Measurements from ENCODE around the gene RPS15. TPM values are rescaled to one million over a fixed set of nuclear protein-coding genes. Genes with fewer than 3 reads are reported as not detected.
A peak's percentile ranks its signal among the peaks of the same experiment; 100 is the strongest.

Gene RPS15
- total and polyA plus RNA-seq, 9 of the 15 experiments (the other 6 are each of a cell fraction or from before 2014, with no cell fraction given) = 605 to 2,791 (median 957) TPM

GRCh38 chr19:1445185-1445931 is 7.2 kb downstream of the RPS15 start (continued):
- TF ChIP-seq ZBTB7A (IDR thresholded peaks at IDR 0.05; ENCODE audit: borderline replicate concordance, control insufficient read depth, low read depth, low read length) (peak; percentile 72), PRPF4 (IDR thresholded peaks at IDR 0.05; ENCODE audit: insufficient read depth, low read depth, low read length, poor library complexity, severe bottlenecking) (no peak), HDAC6 (IDR thresholded peaks at IDR 0.05; ENCODE audit: low read depth, low read length) (no peak), PRMT5 (CRISPR knock-in tag; IDR thresholded peaks at IDR 0.05) (no peak), KLF10 (CRISPR knock-in tag; IDR thresholded peaks at IDR 0.05) (no peak), RBM22 (IDR thresholded peaks at IDR 0.05; ENCODE audit: low read depth, low read length, poor library complexity, severe bottlenecking) (no peak), USF1 (CRISPR knock-in tag; IDR thresholded peaks at IDR 0.05) (no peak), POU5F1 (IDR thresholded peaks at IDR 0.05; ENCODE audit: borderline replicate concordance, low read depth, low read length, partially characterized antibody) (no peak), ZNF589 (CRISPR knock-in tag; IDR thresholded peaks at IDR 0.05; ENCODE audit: low read depth) (no peak), ZNF280B (CRISPR knock-in tag; IDR thresholded peaks at IDR 0.05) (no peak), ZBTB1 (CRISPR knock-in tag; IDR thresholded peaks at IDR 0.05; ENCODE audit: borderline replicate concordance, low read depth) (no peak), ZBTB40 (IDR thresholded peaks at IDR 0.05) (no peak), ZBTB40 (CRISPR knock-in tag; IDR thresholded peaks at IDR 0.05) (no peak), KDM2B (CRISPR knock-in tag; IDR thresholded peaks at IDR 0.05) (peak; percentile 71; the same call in 1 of the 2 replicates), HSF4 (CRISPR knock-in tag; IDR thresholded peaks at IDR 0.05; ENCODE audit: borderline replicate concordance) (no peak)

Measured in K562 (cell line).